H9 (cell line): Measurements from ENCODE around the gene ZRANB3. TPM values are rescaled to one million over a fixed set of nuclear protein-coding genes. Genes with fewer than 3 reads are reported as not detected.

Experiments used
- DNase-seq: peaks from one replicate; pipeline ENCODE4 v3.0.0-alpha.2; 2017
- H2AFZ ChIP-seq: one replicate; pipeline ENCODE4 v1.6.1; 2013; ENCODE audit warnings: mild to moderate bottlenecking, low read length, control low read depth, moderate library complexity
- H2AK5ac ChIP-seq: 2 replicates; pipeline ENCODE4 v1.6.1; 2013; ENCODE audit warnings: low read length, control low read depth, mixed read lengths; ENCODE audit not compliant: insufficient read length
- H2BK120ac ChIP-seq: one replicate; pipeline ENCODE4 v1.6.1; 2013; ENCODE audit warnings: low read depth, mild to moderate bottlenecking, low read length, control low read depth, inconsistent platforms; ENCODE audit not compliant: poor library complexity, severe bottlenecking
- H2BK12ac ChIP-seq: 2 replicates; pipeline ENCODE4 v1.6.1; 2013; ENCODE audit warnings: low read length, control low read depth, mixed read lengths, low read depth; ENCODE audit not compliant: insufficient read length
- H2BK15ac ChIP-seq: 2 replicates; pipeline ENCODE4 v1.6.1; 2013; ENCODE audit warnings: low read depth, low read length, control low read depth
- H2BK20ac ChIP-seq: one replicate; pipeline ENCODE4 v1.6.1; 2013; ENCODE audit warnings: low read depth, mild to moderate bottlenecking, low read length, control low read depth, inconsistent platforms; ENCODE audit not compliant: poor library complexity, severe bottlenecking
- H2BK5ac ChIP-seq: 2 replicates; pipeline ENCODE4 v1.6.1; 2013; ENCODE audit warnings: low read length, control low read depth, mixed read lengths; ENCODE audit not compliant: insufficient read length
- H3K14ac ChIP-seq: 2 replicates; pipeline ENCODE4 v1.6.1; 2013; ENCODE audit warnings: low read length, control low read depth; ENCODE audit not compliant: insufficient read depth
- H3K18ac ChIP-seq: 2 replicates; pipeline ENCODE4 v1.6.1; 2013; ENCODE audit warnings: low read depth, mild to moderate bottlenecking, mixed read lengths, low read length, control low read depth; ENCODE audit not compliant: insufficient read length
- H3K23ac ChIP-seq: 2 replicates; pipeline ENCODE4 v1.6.1; 2013; ENCODE audit warnings: low read length, control low read depth, mixed read lengths, low read depth; ENCODE audit not compliant: insufficient read length
- H3K23me2 ChIP-seq: 2 replicates; pipeline ENCODE4 v1.6.1; 2013; ENCODE audit warnings: low read depth, mild to moderate bottlenecking, mixed read lengths, low read length, control low read depth; ENCODE audit not compliant: insufficient read length, poor library complexity, severe bottlenecking
- H3K27ac ChIP-seq: 2 replicates; pipeline ENCODE4 v1.5.1; 2013; ENCODE audit warnings: low read length, control low read depth, mixed read lengths, low read depth; ENCODE audit not compliant: insufficient read length
- H3K27me3 ChIP-seq: 2 replicates; pipeline ENCODE4 v1.6.1; 2013; ENCODE audit warnings: low read length, control low read depth, inconsistent platforms; ENCODE audit not compliant: insufficient read depth
- H3K4ac ChIP-seq: 2 replicates; pipeline ENCODE4 v1.6.1; 2013; ENCODE audit warnings: low read depth, mild to moderate bottlenecking, control low read depth, inconsistent platforms, low read length, moderate library complexity
- H3K4me1 ChIP-seq: 2 replicates; pipeline ENCODE4 v1.6.1; 2013; ENCODE audit warnings: low read length, control low read depth, inconsistent platforms; ENCODE audit not compliant: insufficient read depth
- H3K4me2 ChIP-seq: 2 replicates; pipeline ENCODE4 v1.6.1; 2013; ENCODE audit warnings: low read length, control low read depth, mixed read lengths; ENCODE audit not compliant: insufficient read length, insufficient read depth
- H3K56ac ChIP-seq: 2 replicates; pipeline ENCODE4 v1.6.1; 2013; ENCODE audit warnings: low read depth, mild to moderate bottlenecking, mixed read lengths, low read length, control low read depth; ENCODE audit not compliant: insufficient read length
- H3K79me1 ChIP-seq: 2 replicates; pipeline ENCODE4 v1.6.1; 2013; ENCODE audit warnings: low read depth, mild to moderate bottlenecking, moderate library complexity, low read length, control low read depth, inconsistent platforms; ENCODE audit not compliant: insufficient read depth, poor library complexity, severe bottlenecking
- H3K79me2 ChIP-seq: 2 replicates; pipeline ENCODE4 v1.6.1; 2013; ENCODE audit warnings: low read length, control low read depth, inconsistent platforms; ENCODE audit not compliant: insufficient read depth
- H3K9ac ChIP-seq: 2 replicates; pipeline ENCODE4 v1.6.1; 2013; ENCODE audit warnings: low read length, control low read depth, mixed read lengths; ENCODE audit not compliant: insufficient read length; ENCODE audit errors: extremely low read depth
- H3K9me3 ChIP-seq: one replicate; pipeline ENCODE4 v1.6.1; 2013; ENCODE audit warnings: low read depth, low read length, inconsistent platforms; ENCODE audit not compliant: control insufficient read depth
- H3T11ph ChIP-seq: one replicate; pipeline ENCODE4 v1.6.1; 2013; ENCODE audit warnings: mild to moderate bottlenecking, low read length, control low read depth, inconsistent platforms
- H4K20me1 ChIP-seq: one replicate; pipeline ENCODE4 v1.6.1; 2013; ENCODE audit not compliant: control insufficient read depth, insufficient read length, insufficient read depth
- H4K5ac ChIP-seq: 2 replicates; pipeline ENCODE4 v1.6.1; 2013; ENCODE audit warnings: low read depth, mild to moderate bottlenecking, mixed read lengths, low read length, control low read depth; ENCODE audit not compliant: insufficient read length
- H4K8ac ChIP-seq: replicated peaks from 2 replicates; pipeline ENCODE4 v1.6.1; 2013; ENCODE audit warnings: low read length, control low read depth, mixed read lengths, low read depth; ENCODE audit not compliant: insufficient read length
- H4K91ac ChIP-seq: 2 replicates; pipeline ENCODE4 v1.6.1; 2013; ENCODE audit warnings: low read depth, mild to moderate bottlenecking, moderate library complexity, mixed read lengths, low read length, control low read depth; ENCODE audit not compliant: insufficient read length
- H3K27ac Mint-ChIP-seq, 3 experiments: 2 replicates in 2 of 3; 3 replicates in 1 of 3; pipeline ENCODE4 v1.8.0; 2020 to 2021; ENCODE audit warnings: mixed read lengths in 3 of 3, mild to moderate bottlenecking in 1 of 3, moderate library complexity in 1 of 3
- H3K27me3 Mint-ChIP-seq: 2 replicates; pipeline ENCODE4 v1.8.0; 2021; ENCODE audit warnings: low read depth, mild to moderate bottlenecking, moderate library complexity, mixed read lengths
- H3K36me3 Mint-ChIP-seq, 3 experiments: 2 replicates in 2 of 3; 3 replicates in 1 of 3; pipeline ENCODE4 v1.8.0; 2020 to 2021; ENCODE audit warnings: low read depth in 3 of 3, mixed read lengths in 3 of 3; ENCODE audit not compliant: insufficient read depth in 1 of 3
- H3K4me1 Mint-ChIP-seq, 2 experiments: 2 replicates each; pipeline ENCODE4 v1.8.0; 2020; ENCODE audit warnings: mixed read lengths in 2 of 2
- H3K4me3 Mint-ChIP-seq, 2 experiments: 2 replicates in 1 of 2; 3 replicates in 1 of 2; pipeline ENCODE4 v1.8.0; 2020 to 2021; ENCODE audit warnings: mild to moderate bottlenecking in 2 of 2, mixed read lengths in 2 of 2, moderate library complexity in 1 of 2
- H3K9me3 Mint-ChIP-seq, 2 experiments: 2 replicates in 1 of 2; 3 replicates in 1 of 2; pipeline ENCODE4 v1.8.0; 2020; ENCODE audit warnings: mild to moderate bottlenecking in 2 of 2, mixed read lengths in 2 of 2, moderate library complexity in 1 of 2
- WGBS: extraction: QIAGEN DNeasy Blood & Tissue Kit; methylation state at CpG from one replicate; pipeline ENCODE4 v1.1.7; 2013; ENCODE audit warnings: missing lambda C conversion rate, low lambda C conversion rate, mixed read lengths; ENCODE audit not compliant: insufficient read length; ENCODE audit errors: extremely low coverage; 5-methylcytosine and 5-hydroxymethylcytosine counted together
- total RNA-seq: library from RNA; stranded (reverse); gene quantifications from 2 replicates; pipeline ENCODE4 v1.2.1, GENCODE V29; 2021
- TF ChIP-seq, protein P1 (sequence below): fragments of 200-600 bp; sonication (generic); conservative IDR thresholded peaks from 3 replicates; pipeline ENCODE4 v1.8.0; 2021; ENCODE audit warnings: antibody characterized with exemption, mild to moderate bottlenecking

ZRANB3 gene
- total RNA-seq, 1 experiment from 2014 or later, result 16.7 TPM

- Histone ChIP-seq H3K4me1 (no peaks in the 10 kb centered on the region), H3K14ac (no peak overlapping the region), H2AFZ (no peak overlapping the region), H2BK20ac (no peak overlapping the region), H3K56ac (no peak overlapping the region), H3K79me2 (no peaks in the 10 kb centered on the region), H3K4me2 (no peak overlapping the region), H3K18ac (no peak overlapping the region), H2BK15ac (no peak overlapping the region), H3K23ac (no peak overlapping the region), H2BK120ac (no peak overlapping the region), H3K9me3 (no peaks in the 10 kb centered on the region), H3K9ac (no peak overlapping the region), H4K5ac (no peak overlapping the region), H3K27me3 (no peaks in the 10 kb centered on the region), H3T11ph (no peak overlapping the region), H3K79me1 (no peaks in the 10 kb centered on the region), H4K20me1 (no peaks in the 10 kb centered on the region), H3K4ac (no peak overlapping the region), H2BK5ac (no peak overlapping the region), H3K27ac (no peak overlapping the region), H4K91ac (no peak overlapping the region), H4K8ac (no peak overlapping the region), H2BK12ac (no peak overlapping the region), H2AK5ac (no peak overlapping the region), H3K23me2 (no peaks in the 10 kb centered on the region)
- WGBS, result no CpG with 5 or more reads among the region's 1 CpG
- H3K9me3 Mint-ChIP-seq, result no peaks in the 10 kb centered on the region
- TF ChIP-seq, protein P1, sequence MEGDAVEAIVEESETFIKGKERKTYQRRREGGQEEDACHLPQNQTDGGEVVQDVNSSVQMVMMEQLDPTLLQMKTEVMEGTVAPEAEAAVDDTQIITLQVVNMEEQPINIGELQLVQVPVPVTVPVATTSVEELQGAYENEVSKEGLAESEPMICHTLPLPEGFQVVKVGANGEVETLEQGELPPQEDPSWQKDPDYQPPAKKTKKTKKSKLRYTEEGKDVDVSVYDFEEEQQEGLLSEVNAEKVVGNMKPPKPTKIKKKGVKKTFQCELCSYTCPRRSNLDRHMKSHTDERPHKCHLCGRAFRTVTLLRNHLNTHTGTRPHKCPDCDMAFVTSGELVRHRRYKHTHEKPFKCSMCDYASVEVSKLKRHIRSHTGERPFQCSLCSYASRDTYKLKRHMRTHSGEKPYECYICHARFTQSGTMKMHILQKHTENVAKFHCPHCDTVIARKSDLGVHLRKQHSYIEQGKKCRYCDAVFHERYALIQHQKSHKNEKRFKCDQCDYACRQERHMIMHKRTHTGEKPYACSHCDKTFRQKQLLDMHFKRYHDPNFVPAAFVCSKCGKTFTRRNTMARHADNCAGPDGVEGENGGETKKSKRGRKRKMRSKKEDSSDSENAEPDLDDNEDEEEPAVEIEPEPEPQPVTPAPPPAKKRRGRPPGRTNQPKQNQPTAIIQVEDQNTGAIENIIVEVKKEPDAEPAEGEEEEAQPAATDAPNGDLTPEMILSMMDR, result no peak
- H3K27ac Mint-ChIP-seq, result no peak overlapping the region
- no peaks in the 10 kb centered on the region for H3K4me1 Mint-ChIP-seq
- DNase-seq, result no peak
- H3K4me3 Mint-ChIP-seq, result no peak overlapping the region
- peaks cover 18 to 60% (median 44%) of the 10 kb centered on the region in 3 experiments; a peak in 6 of 7 replicates for H3K36me3 Mint-ChIP-seq
- H3K27me3 Mint-ChIP-seq, result no peaks in the 10 kb centered on the region
Measured at GRCh38 chr2:135132314-135132713, 398.7 kb downstream of the ZRANB3 start.
